HepG2 (cell line): ENCODE measurements around the gene NBR1. TPM values are rescaled to one million over a fixed set of nuclear protein-coding genes. Genes with fewer than 3 reads are reported as not detected.
A peak's percentile ranks its signal among the peaks of the same experiment; 100 is the strongest.

Experiments used
- ARID3A ChIP-seq: IDR thresholded peaks from 2 replicates; pipeline ENCODE4 v1.6.1; 2012; ENCODE audit warnings: low read depth, low read length, improper control_type of control experiment
- GABPA ChIP-seq, 2 experiments: IDR thresholded peaks; 2 replicates each; pipeline ENCODE4 v1.6.1; 2011 to 2016; ENCODE audit warnings: low read depth in 2 of 2, low read length in 1 of 2, missing biosample characterization in 1 of 2, missing genetic modification characterization in 1 of 2
- GMEB1 ChIP-seq: sonication (generic); formaldehyde crosslinking; IDR thresholded peaks from 2 replicates; pipeline ENCODE4 v1.5.1; 2020; ENCODE audit warnings: missing genetic modification reagents, mild to moderate bottlenecking, borderline replicate concordance
- HIVEP1 ChIP-seq: sonication (generic); formaldehyde crosslinking; IDR thresholded peaks from 2 replicates; pipeline ENCODE4 v1.4.0; 2020; ENCODE audit warnings: mild to moderate bottlenecking, missing genetic modification reagents
- JDP2 ChIP-seq: sonication (generic); formaldehyde crosslinking; IDR thresholded peaks from 2 replicates; pipeline ENCODE4 v1.8.1; 2022; ENCODE audit warnings: missing genetic modification reagents, borderline replicate concordance
- KAT7 ChIP-seq: IDR thresholded peaks from 2 replicates; pipeline ENCODE4 v1.6.1; 2018; ENCODE audit warnings: borderline replicate concordance, missing compliant biosample characterization
- MBNL3 ChIP-seq: fragments of 250-450 bp; sonication (Bioruptor Pico); conservative IDR thresholded peaks from 2 replicates; pipeline ENCODE4 v1.8.0; 2022; ENCODE audit warnings: mild to moderate bottlenecking, inconsistent platforms
- MED1 ChIP-seq: sonication (generic); formaldehyde crosslinking; IDR thresholded peaks from 2 replicates; pipeline ENCODE4 v1.4.0; 2020; ENCODE audit warnings: missing genetic modification reagents
- MLLT10 ChIP-seq: sonication (generic); formaldehyde crosslinking; IDR thresholded peaks from 2 replicates; pipeline ENCODE4 v1.4.0; 2020; ENCODE audit warnings: missing genetic modification reagents
- MNT ChIP-seq: fragments of 450-650 bp; IDR thresholded peaks from 2 replicates; pipeline ENCODE4 v1.6.1; 2016
- NCOA2 ChIP-seq: sonication (generic); formaldehyde crosslinking; IDR thresholded peaks from 2 replicates; pipeline ENCODE4 v1.8.0; 2022; ENCODE audit warnings: inconsistent platforms
- NR3C1 ChIP-seq: sonication (generic); formaldehyde crosslinking; IDR thresholded peaks from 2 replicates; pipeline ENCODE4 v1.4.0; 2020; ENCODE audit warnings: missing genetic modification reagents
- SNAPC2 ChIP-seq: sonication (generic); formaldehyde crosslinking; IDR thresholded peaks from 2 replicates; pipeline ENCODE4 v1.8.1; 2022; ENCODE audit warnings: mild to moderate bottlenecking, missing genetic modification reagents
- SOX6 ChIP-seq, 2 experiments: fragments of 450-650 bp in 1 of 2; sonication (generic) in 1 of 2; formaldehyde crosslinking in 1 of 2; IDR thresholded peaks; 2 replicates each; pipeline versions ENCODE4 v1.4.0 to v1.6.1; 2017 to 2020; ENCODE audit warnings: antibody characterized with exemption in 1 of 2, mild to moderate bottlenecking in 1 of 2, missing genetic modification reagents in 1 of 2
- TIGD3 ChIP-seq: sonication (generic); formaldehyde crosslinking; IDR thresholded peaks from 2 replicates; pipeline ENCODE4 v1.5.1; 2020; ENCODE audit warnings: mild to moderate bottlenecking, missing genetic modification reagents, borderline replicate concordance
- ZBTB1 ChIP-seq: sonication (generic); formaldehyde crosslinking; IDR thresholded peaks from 2 replicates; pipeline ENCODE4 v1.4.0; 2020; ENCODE audit warnings: missing genetic modification reagents, borderline replicate concordance
- ZFP36L2 ChIP-seq: sonication (generic); formaldehyde crosslinking; IDR thresholded peaks from 2 replicates; pipeline ENCODE4 v1.4.0; 2020; ENCODE audit warnings: missing genetic modification reagents
- ZNF12 ChIP-seq: sonication (generic); formaldehyde crosslinking; IDR thresholded peaks from 2 replicates; pipeline ENCODE4 v1.5.0; 2020; ENCODE audit warnings: missing genetic modification reagents
- ZNF17 ChIP-seq: sonication (generic); formaldehyde crosslinking; IDR thresholded peaks from 2 replicates; pipeline ENCODE4 v1.5.0; 2020; ENCODE audit warnings: mild to moderate bottlenecking, missing genetic modification reagents
- ZNF296 ChIP-seq: sonication (generic); formaldehyde crosslinking; conservative IDR thresholded peaks from 2 replicates; pipeline ENCODE4 v1.5.0; 2020; ENCODE audit warnings: mild to moderate bottlenecking, missing genetic modification reagents
- ZNF615 ChIP-seq: sonication (generic); formaldehyde crosslinking; IDR thresholded peaks from 2 replicates; pipeline ENCODE4 v1.5.0; 2020; ENCODE audit warnings: mild to moderate bottlenecking, missing genetic modification reagents, borderline replicate concordance
- ZNF652 ChIP-seq: IDR thresholded peaks from 2 replicates; pipeline ENCODE4 v1.6.1; 2016; ENCODE audit warnings: low read depth, borderline replicate concordance
- ZNF678 ChIP-seq: sonication (generic); formaldehyde crosslinking; IDR thresholded peaks from 2 replicates; pipeline ENCODE4 v1.4.0; 2020; ENCODE audit warnings: mild to moderate bottlenecking, missing genetic modification reagents
- ZSCAN21 ChIP-seq: sonication (generic); formaldehyde crosslinking; IDR thresholded peaks from 2 replicates; pipeline ENCODE4 v1.8.0; 2022; ENCODE audit warnings: mild to moderate bottlenecking, missing genetic modification reagents, moderate library complexity, borderline replicate concordance
- ZSCAN25 ChIP-seq: sonication (generic); formaldehyde crosslinking; IDR thresholded peaks from 2 replicates; pipeline ENCODE4 v1.8.0; 2022; ENCODE audit warnings: mild to moderate bottlenecking, missing genetic modification reagents
- polyA plus RNA-seq, 8 experiments: library from polyadenylated mRNA; depleted of rRNA in 3 of 8; stranded (reverse) in 7 of 8; unstranded in 1 of 8; fragments of >200 nt; fragmentation: Illumina TruSeq in 4 of 8; extraction: Trizol in 4 of 8; gene quantifications; 2 replicates each; pipeline versions ENCODE4 v1.2.1 to v1.2.3, GENCODE V29; 2011 to 2016; ENCODE audit warnings: low read depth in 4 of 8, missing spikeins in 1 of 8, mixed read lengths in 1 of 8; ENCODE audit not compliant: insufficient read depth in 1 of 8
- total RNA-seq, 5 experiments: library from RNA; depleted of rRNA; stranded (reverse); fragments of >200 nt; fragmentation: Illumina TruSeq; extraction: Trizol; gene quantifications; 2 replicates each; pipeline ENCODE4 v1.2.3, GENCODE V29; 2016; ENCODE audit warnings: low read depth in 1 of 5

NBR1 gene
- total and polyA plus RNA-seq, 2 of the 13 experiments (the other 11 are each of a cell fraction or from before 2014, with no cell fraction given): 51.7 to 121 TPM

GRCh38 chr17:43169561-43170139, 1.4 kb upstream of the NBR1 start (continued):
- TF ChIP-seq ARID3A (peak; percentile 86), ZNF17 (CRISPR knock-in tag) (no peak), SNAPC2 (no peak; the same call in none of the 2 replicates), NR3C1 (CRISPR knock-in tag) (no peak), ZNF615 (CRISPR knock-in tag) (no peak), NCOA2 (CRISPR knock-in tag) (no peak; the same call in none of the 2 replicates), GMEB1 (0 out of 2 replicates have a peak, but pooled peaks have one; percentile 42), MNT (no peak; the same call in 1 of the 2 replicates), TIGD3 (no peak), ZSCAN21 (no peak; the same call in 1 of the 2 replicates), MBNL3 (no peak), MLLT10 (CRISPR knock-in tag) (no peak), ZNF12 (CRISPR knock-in tag) (no peak), SOX6 (IDR thresholded peaks at IDR 0.05) (no peak), SOX6 (CRISPR knock-in tag; IDR thresholded peaks at IDR 0.05) (peak; percentile 69), ZBTB1 (CRISPR knock-in tag) (no peak), KAT7 (CRISPR knock-in tag) (no peak; the same call in 1 of the 2 replicates), ZFP36L2 (CRISPR knock-in tag) (no peak), ZNF678 (CRISPR knock-in tag) (no peak), HIVEP1 (peak; percentile 53; the same call in 1 of the 2 replicates), GABPA (IDR thresholded peaks at IDR 0.05; ENCODE audit: low read depth, low read length) (no peak), GABPA (CRISPR knock-in tag; IDR thresholded peaks at IDR 0.05; ENCODE audit: low read depth) (no peak), ZNF296 (CRISPR knock-in tag) (0 out of 2 replicates have a peak, but pooled peaks have one; percentile 78), MED1 (peak; percentile 56), ZSCAN25 (0 out of 2 replicates have a peak, but pooled peaks have one; percentile 18), JDP2 (CRISPR knock-in tag) (no peak), ZNF652 (CRISPR knock-in tag) (no peak)
